Measurements from ENCODE around the gene PRPS1.
A peak's percentile ranks its signal among the peaks of the same experiment; 100 is the strongest.

DNA sequence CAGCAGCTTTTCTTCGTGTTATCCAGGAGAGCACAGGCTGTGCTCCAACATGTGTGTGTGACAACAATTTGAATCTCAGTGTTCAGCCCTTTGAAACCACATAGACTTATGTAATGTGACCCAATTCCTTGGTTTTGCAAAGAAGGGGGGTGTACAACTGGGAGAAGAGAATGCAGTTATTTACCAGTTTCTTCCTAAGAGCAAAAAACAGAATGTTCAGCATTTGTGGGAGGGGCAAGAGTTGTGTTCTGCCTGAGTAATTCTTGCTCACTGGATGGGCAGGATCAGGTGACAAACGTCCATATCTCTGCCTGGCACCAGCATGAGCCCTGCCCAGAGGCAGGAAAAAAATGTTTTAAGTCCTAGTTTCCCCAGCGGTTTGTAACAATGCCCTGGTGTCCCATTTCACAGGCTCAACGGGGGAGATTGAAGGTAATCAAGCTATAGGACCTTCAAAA, 72.0 kb downstream of the PRPS1 start:
- TF ChIP-seq POLR2A (IDR thresholded peaks at IDR 0.05), result no peak
- TF ChIP-seq, protein P1, sequence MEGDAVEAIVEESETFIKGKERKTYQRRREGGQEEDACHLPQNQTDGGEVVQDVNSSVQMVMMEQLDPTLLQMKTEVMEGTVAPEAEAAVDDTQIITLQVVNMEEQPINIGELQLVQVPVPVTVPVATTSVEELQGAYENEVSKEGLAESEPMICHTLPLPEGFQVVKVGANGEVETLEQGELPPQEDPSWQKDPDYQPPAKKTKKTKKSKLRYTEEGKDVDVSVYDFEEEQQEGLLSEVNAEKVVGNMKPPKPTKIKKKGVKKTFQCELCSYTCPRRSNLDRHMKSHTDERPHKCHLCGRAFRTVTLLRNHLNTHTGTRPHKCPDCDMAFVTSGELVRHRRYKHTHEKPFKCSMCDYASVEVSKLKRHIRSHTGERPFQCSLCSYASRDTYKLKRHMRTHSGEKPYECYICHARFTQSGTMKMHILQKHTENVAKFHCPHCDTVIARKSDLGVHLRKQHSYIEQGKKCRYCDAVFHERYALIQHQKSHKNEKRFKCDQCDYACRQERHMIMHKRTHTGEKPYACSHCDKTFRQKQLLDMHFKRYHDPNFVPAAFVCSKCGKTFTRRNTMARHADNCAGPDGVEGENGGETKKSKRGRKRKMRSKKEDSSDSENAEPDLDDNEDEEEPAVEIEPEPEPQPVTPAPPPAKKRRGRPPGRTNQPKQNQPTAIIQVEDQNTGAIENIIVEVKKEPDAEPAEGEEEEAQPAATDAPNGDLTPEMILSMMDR (IDR thresholded peaks at IDR 0.05), result no peak
- peak in 1 of 3 donors; percentile 48 for TF ChIP-seq POLR2AphosphoS5 (IDR thresholded peaks at IDR 0.05)

Data from suprapubic skin (tissue), 4 donors.